GM20000 (cell line): ENCODE results near the gene MINDY3.

Experiments
- DNase-seq: peaks from one replicate; pipeline ENCODE4 v3.0.0; 2012; ENCODE audit warnings: low spot score
- CTCF ChIP-seq: IDR thresholded peaks from 2 replicates; pipeline ENCODE4 v1.5.1; 2012; ENCODE audit warnings: mild to moderate bottlenecking, control low read depth; ENCODE audit errors: extremely low read depth, missing control alignments

MINDY3 gene

GRCh38 chr10:15808204-15808797 is 52.0 kb downstream of the MINDY3 start:
- DNase-seq, result no peak
- no peak for TF ChIP-seq CTCF

- no peak for TF ChIP-seq CTCF
- no peak for DNase-seq
Observed at GRCh38 chr10:15805395-15806058, 54.8 kb downstream of the MINDY3 start.

GRCh38 chr10:15804109-15804508 is 56.2 kb downstream of the MINDY3 start:
- DNase-seq, result no peak
- TF ChIP-seq CTCF, result no peak

GRCh38 chr10:15802375-15802949 is 57.8 kb downstream of the MINDY3 start:
- TF ChIP-seq CTCF, result no peak
- DNase-seq, result no peak

- DNase-seq, result no peak
- TF ChIP-seq CTCF, result no peak
Observed at GRCh38 chr10:15801641-15802040, 58.7 kb downstream of the MINDY3 start.

GRCh38 chr10:15801147-15801546 is 59.2 kb downstream of the MINDY3 start:
- no peak for DNase-seq
- no peak for TF ChIP-seq CTCF

GRCh38 chr10:15797346-15797745 is 63.0 kb downstream of the MINDY3 start:
- DNase-seq, result no peak
- TF ChIP-seq CTCF, result no peak
